GM18909 (cell line): Measurements from ENCODE around the gene ANKRD35.
"Not testable (repeated sequence)": the region's sequence is repeated elsewhere in the genome, so short reads cannot be mapped to it uniquely, and the experiment has no call there.

Source experiments
- ATAC-seq: cut with Tn5 transposase; IDR thresholded peaks from one replicate; pipeline ENCODE4 v1.9.1; 2021; ENCODE audit warnings: mild to moderate bottlenecking; ENCODE audit not compliant: unreplicated experiment, poor library complexity

The ANKRD35 gene

GRCh38 chr1:145885738-145886287, at the start of gene ANKRD35:
Gene ANKRD35, minus strand, starts transcription at chr1:145885866. Its CDS starts 108 bp downstream, at chr1:145885758.
- ATAC-seq, result peak; percentile 98

- not testable (repeated sequence) for ATAC-seq
These were observed 46.9 kb upstream of the ANKRD35 start for GRCh38 chr1:145932522-145933009.

- no peak for ATAC-seq
These were observed 42.4 kb upstream of the ANKRD35 start for GRCh38 chr1:145927916-145928643.

- ATAC-seq, result peak; percentile 97
These were observed 41.6 kb upstream of the ANKRD35 start, which contains the start of gene RBM8A for GRCh38 chr1:145927063-145927886. Gene RBM8A, minus strand, starts transcription at chr1:145927484. Its CDS starts 58 bp downstream, at chr1:145927426.

- peak; percentile 5 for ATAC-seq
These were observed 41.0 kb upstream of the ANKRD35 start for GRCh38 chr1:145926686-145927062.

- no peak for ATAC-seq
These were observed 36.6 kb upstream of the ANKRD35 start for GRCh38 chr1:145922266-145922665.

- ATAC-seq, result not testable (repeated sequence)
These were observed 34.6 kb upstream of the ANKRD35 start for GRCh38 chr1:145920297-145920696.

- peak; percentile 17 for ATAC-seq
These were observed 33.6 kb upstream of the ANKRD35 start for GRCh38 chr1:145918992-145919939.

- peak; percentile 84 for ATAC-seq
These were observed 32.7 kb upstream of the ANKRD35 start, which contains the start of gene PEX11B for GRCh38 chr1:145918144-145918991. Gene PEX11B, minus strand, starts transcription at chr1:145918717. Its CDS starts 29 bp downstream, at chr1:145918688.

GRCh38 chr1:145917595-145917994, 31.9 kb upstream of the ANKRD35 start:
- ATAC-seq, result no peak

- no peak for ATAC-seq
These were observed 31.1 kb upstream of the ANKRD35 start for GRCh38 chr1:145916745-145917144.

GRCh38 chr1:145912128-145912641, 26.5 kb upstream of the ANKRD35 start:
- no peak for ATAC-seq

GRCh38 chr1:145908653-145909052, 23.0 kb upstream of the ANKRD35 start:
- ATAC-seq, result no peak

GRCh38 chr1:145906954-145907753, 21.5 kb upstream of the ANKRD35 start:
- ATAC-seq, result no peak

GRCh38 chr1:145901312-145902021, 15.8 kb upstream of the ANKRD35 start:
- ATAC-seq, result no peak

- no peak for ATAC-seq
These were observed 13.1 kb upstream of the ANKRD35 start for GRCh38 chr1:145898756-145899155.

GRCh38 chr1:145897969-145898368, 12.3 kb upstream of the ANKRD35 start:
- no peak for ATAC-seq
